ENCODE measurements around the gene CACNA1D.

GRCh38 chr3:53696401-53697172 is 202.2 kb downstream of the CACNA1D start:
- TF ChIP-seq CTCF (IDR thresholded peaks at IDR 0.05; ENCODE audit: extremely low read depth in 1 of 2, insufficient read depth in 1 of 2, low read depth in 1 of 2, low read length in 2 of 2) (no peak), MYC (IDR thresholded peaks at IDR 0.05; ENCODE audit: low read depth, low read length) (no peak), EZH2 (IDR thresholded peaks at IDR 0.05; ENCODE audit: borderline replicate concordance, low read depth, low read length, severe bottlenecking) (no peak), MAX (IDR thresholded peaks at IDR 0.05; ENCODE audit: insufficient read depth, insufficient read length) (no peak), POLR2A (IDR thresholded peaks at IDR 0.05; ENCODE audit: low read depth, low read length) (no peak)
